ENCODE measurements around the gene ESAM.

Gene ESAM

DNA sequence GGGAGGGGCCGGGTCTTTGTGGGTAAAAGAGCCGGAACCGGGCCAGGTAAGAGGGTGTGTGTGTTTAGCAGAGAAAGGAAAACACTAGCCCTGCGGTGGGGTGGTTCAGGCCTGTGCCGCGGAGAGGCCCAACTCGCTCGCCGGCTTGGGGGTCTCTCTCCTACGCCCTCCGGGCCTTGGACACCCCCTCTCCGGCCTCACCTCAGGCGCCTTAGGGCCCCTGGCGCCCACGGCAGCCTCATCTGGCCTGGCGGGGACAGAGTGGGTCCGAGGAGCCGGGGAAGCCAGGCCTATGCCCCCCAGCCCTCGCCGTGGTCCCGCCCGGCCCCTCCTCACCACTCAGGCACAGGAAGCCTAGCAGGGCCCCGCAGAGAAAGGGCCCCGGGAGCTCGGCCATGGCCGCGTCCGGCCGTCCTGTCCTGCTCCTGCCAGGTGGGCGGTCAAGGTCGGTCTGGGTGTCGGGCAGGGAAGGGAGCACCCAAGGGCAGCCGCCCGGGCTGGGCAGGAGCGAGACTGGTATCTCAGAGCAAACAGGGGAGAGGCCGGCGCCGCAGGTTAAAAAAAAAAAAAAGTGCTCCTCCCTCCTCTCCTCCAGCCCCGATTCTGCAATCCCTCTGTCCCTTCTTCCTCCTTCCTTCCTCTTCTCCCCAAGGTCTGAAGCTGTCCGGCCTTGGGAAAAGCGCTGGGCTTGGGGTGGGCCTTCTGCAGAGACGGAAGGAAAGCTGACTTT lies 10.2 kb downstream of the ESAM start, which contains the start of gene VSIG2:
VSIG2 (minus strand) TSS at position 515 of the 730 bp plus-strand sequence; CDS start at position 397, 118 bp downstream.
- no peak for DNase-seq

- DNase-seq, result no peak
Measured at GRCh38 chr11:124751391-124751740, 10.7 kb downstream of the ESAM start.

DNA sequence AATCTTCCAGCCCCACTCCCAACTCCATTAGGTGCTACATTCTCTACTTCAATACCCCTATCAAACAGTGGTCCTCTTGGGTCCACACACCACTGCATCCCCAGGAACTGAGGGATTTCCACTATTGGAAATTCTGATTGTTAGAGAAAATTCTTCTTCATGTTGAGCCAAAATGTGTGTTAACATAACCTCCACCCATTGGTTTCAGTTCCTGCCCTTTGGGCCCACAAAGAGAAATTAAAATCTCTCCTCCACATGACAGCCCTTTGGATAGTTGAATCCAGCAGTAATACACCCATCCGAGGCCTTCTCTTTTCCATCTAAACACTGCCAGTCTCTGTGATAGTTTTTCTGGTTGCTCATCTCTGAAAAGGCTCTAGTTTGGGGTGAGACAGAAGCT lies 12.2 kb downstream of the ESAM start:
- no peak for DNase-seq

DNA sequence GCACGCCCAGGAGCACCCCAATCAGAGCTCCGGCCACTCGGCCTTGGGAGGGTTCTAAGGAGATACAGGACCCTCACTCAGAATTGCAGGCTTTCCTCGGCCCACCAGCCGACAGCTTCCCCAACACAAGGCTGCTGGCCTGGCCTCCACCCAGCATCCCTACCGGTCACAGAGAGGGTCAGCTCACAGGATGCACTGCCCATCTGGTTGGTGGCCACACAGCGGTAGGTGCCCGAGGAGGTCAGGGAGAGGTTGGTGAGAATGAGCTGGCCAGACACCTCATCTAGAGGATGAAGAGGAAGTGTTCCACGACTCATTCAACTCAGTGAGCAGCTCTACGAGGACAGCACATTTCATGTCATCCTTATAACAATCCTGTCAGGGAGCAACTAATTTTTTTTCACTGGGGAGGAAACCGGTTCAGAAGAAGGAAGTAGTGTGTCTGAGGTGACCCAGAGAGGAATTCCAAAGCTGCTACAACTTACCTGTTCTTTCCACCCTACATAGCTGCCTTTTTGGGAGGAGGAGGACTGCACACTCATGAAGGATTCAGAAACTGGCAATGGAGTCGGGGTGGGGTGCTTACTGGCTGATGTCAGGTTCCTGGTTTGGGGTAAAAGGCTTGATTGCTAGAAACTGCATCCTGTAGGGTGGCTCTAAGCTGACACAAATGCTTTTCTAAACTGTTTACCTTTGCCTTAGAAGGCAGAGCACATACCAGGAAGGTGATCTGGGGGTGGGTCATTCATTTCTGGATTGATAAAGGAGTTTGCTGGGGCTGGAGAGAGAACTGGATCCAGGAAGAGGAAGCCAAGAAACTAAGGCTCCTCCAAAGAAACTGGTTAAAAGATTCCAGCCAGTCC lies 13.4 kb downstream of the ESAM start:
- DNase-seq, result no peak

- no peak for DNase-seq
Measured at GRCh38 chr11:124748100-124748418, 14.0 kb downstream of the ESAM start.

DNA sequence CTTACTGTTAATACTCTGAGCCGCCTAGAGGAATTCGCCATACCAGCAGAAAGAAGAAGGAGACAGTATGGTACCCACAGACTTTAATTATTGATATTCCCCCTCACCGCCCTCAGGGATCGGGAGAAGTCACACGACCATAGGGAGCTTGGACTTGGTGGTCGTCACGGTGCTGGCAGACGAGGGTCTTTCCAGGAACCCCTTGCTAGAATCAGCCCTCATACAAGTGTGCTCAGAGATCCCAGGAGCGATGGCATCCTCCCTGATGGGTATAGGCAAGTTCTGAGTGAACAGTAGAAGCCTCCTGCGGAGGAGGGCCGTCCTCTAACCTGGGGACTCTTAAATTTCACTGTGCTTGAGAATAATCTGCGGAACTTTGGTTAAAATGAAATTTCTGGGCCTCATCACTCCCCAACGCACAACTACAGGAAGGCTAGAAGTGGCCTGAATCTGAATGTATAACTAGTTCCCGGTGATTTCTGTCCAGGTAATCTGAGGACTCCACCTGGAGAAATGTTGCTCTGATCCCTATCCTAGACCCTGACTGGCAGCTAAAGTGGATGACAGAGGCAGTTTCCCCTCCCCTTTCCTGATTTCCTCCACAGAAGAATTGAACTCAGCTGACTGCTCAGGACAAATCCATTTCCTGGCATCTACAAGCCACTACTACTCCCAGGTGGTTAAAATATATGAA lies 14.5 kb downstream of the ESAM start:
- no peak for DNase-seq

DNA sequence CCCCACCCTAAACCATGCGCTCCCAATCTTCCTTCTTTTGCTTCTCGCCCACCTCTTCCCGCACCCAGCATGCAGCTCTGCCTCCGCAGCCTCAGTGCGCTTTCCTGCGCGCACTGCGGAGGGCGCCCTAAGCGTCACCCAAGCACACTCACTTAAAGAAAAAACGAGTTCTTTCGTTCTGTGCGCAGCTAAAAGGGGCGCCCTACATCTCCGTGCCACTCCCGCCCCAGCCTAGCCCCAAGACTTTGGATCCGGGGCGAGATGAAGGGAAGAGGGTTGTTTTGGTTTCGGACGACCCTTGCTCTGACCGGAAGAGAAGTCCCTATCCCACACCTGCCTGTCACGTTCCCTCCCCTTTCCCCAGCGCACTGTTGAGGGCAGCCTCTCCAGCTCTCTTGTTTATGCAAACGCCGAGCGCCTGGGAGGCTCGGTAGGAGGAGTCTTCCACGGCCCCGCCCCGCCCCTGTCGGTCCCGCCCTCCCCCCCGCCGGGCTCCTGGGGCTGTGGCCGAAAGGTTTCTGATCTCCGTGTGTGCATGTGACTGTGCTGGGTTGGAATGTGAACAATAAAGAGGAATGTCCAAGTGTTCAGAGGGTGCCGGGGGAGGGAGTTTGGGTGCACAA lies 15.4 kb downstream of the ESAM start:
- peak; percentile 72 for DNase-seq

GRCh38 chr11:124745835-124746620 lies 16.1 kb downstream of the ESAM start:
- DNase-seq, result no peak

DNA sequence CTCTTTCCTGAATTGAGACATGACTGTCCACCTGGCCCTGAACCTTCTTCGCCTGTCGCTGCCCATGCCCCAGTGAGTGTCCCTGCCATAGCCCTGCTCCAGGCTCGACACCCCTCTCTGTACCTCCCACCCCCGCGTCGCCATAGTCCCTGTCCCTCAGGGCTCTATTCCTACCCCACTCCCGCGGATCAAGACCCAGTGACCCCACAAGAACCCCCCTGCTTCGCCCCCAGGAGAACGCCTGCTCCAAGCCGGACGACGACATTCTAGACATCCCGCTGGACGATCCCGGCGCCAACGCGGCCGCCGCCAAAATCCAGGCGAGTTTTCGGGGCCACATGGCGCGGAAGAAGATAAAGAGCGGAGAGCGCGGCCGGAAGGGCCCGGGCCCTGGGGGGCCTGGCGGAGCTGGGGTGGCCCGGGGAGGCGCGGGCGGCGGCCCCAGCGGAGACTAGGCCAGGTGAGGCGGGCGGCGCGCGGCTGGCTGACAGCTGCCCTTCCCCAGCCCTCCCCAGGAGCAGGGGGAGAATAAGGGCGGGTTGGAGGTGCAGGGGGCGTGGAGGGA lies 16.7 kb downstream of the ESAM start:
- no peak for DNase-seq

DNA sequence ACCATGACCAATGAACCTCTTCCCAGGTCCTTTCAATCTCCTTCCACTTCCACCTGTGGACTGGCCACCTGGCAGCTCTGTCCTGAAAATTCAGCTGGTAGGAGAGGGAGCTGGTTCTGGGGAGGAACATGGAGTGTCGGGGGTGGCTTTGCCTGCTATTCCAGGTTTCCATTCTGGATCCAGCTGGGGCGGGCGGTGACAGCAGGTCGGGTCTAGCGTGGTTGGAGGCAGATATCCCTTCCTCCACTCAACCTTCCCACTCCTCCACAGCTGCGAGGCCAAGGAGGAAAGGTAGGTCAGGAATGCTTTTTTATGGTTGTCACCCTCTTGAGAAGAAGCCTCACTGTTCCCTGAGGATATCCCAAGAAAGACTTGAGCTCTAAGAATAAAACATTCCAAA lies 19.0 kb downstream of the ESAM start:
- DNase-seq, result no peak

- no peak for DNase-seq
Measured at GRCh38 chr11:124742555-124742954, 19.5 kb downstream of the ESAM start.

DNA sequence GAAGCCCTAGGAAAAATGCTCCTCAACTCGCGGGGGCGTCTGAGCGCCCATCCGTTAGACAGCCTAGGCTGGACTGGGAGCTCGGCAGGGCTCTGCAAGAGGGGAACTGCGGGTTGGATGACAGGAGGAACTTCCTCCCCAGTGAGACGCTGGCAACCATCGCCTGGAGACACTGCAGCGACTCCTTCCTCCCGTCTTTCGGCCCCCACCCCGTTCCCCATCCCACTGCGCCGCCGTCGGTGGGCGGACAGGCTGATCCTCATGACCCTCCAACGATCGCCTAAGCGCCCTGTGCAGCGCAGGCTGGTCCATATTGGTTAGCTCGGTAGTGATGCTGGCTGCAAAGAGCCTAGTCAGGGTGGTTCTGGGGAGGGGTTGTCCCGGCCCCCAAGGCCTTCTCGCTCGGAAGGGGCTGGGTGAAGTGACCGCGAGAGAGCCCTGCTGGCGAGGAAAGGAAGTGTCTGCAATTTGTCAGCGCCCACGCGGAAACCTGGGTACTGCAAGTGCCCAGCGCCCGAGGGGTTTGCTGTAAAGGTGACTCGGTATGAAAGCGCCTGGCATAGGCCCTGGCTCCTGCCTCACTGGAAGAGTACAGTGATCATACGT lies 21.7 kb downstream of the ESAM start:
- peak; percentile 46 for DNase-seq

GRCh38 chr11:124739479-124740276 lies 22.4 kb downstream of the ESAM start, which contains the start of gene NRGN:
Gene NRGN (plus strand): TSS chr11:124739942. CDS start chr11:124740085, 143 bp downstream.
- peak; percentile 75 for DNase-seq

DNA sequence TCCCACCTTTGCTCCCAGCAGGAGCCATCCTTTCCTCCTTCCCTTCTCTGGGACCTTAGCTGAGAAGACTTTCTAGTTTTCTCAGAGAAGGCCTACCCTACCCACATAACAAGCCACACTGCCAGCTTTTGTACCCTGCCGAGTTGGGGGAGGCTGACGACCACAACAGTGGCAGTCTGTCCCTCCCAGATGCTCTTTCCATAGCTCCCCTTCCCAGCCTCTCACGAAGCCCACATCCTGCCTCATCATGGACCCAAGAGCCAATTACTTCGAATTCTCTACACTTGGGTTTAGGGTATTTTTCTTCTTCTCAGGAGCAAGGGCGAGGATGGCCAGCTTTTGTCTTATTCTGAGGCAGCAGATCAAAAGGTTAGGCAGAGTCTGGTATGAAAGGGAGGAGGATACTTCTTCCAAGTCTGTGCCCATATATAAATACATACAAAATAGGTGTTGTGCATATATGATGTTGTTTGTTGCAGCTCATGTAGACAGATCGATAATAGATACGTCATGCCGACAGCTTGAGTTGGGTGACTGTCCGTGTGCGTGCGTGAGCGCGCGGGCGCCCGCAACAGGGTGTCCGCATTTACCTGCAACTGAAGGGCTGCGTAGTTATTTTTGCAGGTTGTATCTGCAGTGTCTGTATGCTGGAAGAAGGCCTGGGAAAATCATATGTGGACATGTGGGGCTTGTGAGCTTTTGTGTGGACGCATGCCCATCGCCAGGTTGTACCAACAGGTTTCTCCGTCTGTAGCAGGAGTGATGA lies 23.2 kb downstream of the ESAM start:
- DNase-seq, result no peak

- no peak for DNase-seq
Measured at GRCh38 chr11:124737638-124738305, 24.3 kb downstream of the ESAM start.

DNA sequence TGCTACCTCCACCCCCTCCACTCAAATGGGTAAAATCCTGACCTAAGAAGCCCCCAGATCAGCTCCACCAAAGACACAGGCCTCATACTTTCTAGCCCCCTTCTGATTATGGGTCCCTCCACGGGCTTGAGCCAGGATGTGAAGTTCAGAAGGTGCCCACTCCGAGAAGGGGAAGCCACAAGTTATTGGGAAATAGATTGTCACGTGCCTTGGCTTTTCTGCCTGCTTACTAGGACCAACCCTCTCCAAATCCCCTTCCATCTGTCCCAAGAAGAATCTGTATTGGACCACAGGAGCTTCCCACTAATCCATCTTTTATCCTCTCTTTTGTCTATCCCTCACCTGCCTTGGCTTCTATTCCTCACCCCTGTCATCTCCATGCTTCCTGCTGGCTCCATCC lies 25.4 kb downstream of the ESAM start:
- no peak for DNase-seq

DNA sequence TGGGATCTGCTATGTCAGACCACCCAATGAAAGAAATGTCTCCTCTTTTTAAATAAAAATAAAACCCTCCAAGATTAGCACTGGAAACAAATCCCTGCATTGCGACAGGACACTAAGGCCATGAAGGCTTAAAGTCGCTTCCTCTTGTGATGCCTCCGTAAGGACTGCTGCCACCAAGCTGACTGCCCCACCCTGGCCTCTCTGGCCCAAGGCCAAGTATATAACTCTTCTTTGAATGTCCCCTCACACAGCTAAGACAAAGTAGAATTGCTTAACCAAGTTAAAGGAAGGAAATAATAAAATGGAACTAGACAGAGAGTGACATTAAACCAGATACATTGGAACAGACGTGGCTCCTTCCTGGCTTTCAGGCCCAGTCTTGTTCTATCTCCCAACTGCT lies 29.9 kb downstream of the ESAM start:
- DNase-seq, result no peak

DNA sequence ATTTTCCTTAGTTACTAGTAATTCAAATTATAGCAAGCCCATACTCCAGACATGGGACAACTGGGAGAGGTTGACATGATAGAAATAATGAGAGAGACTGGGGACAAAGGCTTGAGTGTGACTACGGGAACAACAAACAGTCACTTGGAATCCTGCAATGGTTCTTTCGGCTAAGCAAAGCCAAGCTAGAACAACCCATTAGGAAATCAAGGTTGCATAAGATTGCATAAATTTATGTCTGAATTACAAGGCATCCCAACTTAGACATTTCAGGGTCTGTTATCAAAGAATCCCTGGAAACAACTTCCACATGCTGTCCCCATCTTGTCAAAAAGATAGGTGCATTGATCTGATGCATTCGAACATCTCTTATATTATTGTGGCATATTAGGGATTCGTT lies 32.5 kb downstream of the ESAM start:
- no peak for DNase-seq

DNA sequence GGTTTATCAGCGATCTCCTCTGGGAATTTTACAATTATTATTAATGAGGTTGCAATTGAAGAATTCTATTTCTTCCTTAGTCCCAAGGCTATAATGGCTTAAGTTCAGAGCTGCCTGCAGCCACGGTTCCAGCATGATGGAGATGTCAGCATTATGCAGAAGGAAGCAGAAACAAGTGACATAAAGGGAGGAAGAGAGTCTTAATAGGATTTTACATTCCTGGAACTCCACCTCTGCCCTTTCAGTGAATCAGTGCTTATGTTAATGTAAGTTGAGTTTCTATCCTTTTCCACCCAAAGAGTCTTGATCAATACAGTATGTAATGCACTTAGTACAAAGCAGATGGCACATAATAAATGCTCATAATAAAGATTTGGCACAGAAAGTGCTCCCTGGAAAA lies 34.0 kb downstream of the ESAM start:
- DNase-seq, result no peak
